ENCODE results near the gene KATNIP. TPM values are rescaled to one million over a fixed set of nuclear protein-coding genes. Genes with fewer than 3 reads are reported as not detected.

Gene KATNIP
- total RNA-seq, 1 experiment from 2014 or later = 19.0 TPM

DNA sequence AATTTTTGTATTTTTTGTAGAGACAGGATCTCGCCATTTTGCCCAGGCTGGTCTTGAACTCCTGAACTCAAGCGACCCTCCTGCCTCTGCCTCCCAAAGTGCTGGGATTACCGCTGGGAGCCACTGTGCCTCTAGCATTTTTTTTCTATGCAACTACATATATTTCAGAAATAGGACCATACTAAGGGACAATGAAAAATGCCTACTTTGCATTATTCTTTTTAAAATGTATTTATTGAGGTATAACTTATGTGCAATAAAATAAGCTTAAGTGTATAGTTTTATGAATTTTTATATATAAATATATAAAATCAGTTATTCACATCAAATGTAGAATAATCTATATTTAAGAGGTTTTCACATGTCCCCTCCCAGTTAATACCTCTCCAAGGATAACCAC, 38.1 kb downstream of the KATNIP start:
- intact Hi-C loops (cut with micrococcal nuclease) = no loop called here
- CTCF ChIA-PET = no interaction called here
- Histone ChIP-seq H3K4me3 (ENCODE audit: low read length) (no peak overlapping the region), H3K9ac (ENCODE audit: low read length) (no peak overlapping the region), H3K79me2 (ENCODE audit: low read length) (no peaks in the 10 kb centered on the region), H4K20me1 (ENCODE audit: low read length) (no peaks in the 10 kb centered on the region), H3K9me3 (ENCODE audit: low read length) (no peaks in the 10 kb centered on the region), H3K9me2 (replicated peaks; ENCODE audit: low read length) (no peaks in the 10 kb centered on the region), H3F3A (ENCODE audit: low read length, unreplicated experiment) (no peaks in the 10 kb centered on the region), H2AFZ (ENCODE audit: low read length) (no peak overlapping the region), H3K27ac (ENCODE audit: low read length) (no peak overlapping the region), H3K36me3 (ENCODE audit: low read depth, low read length) (no peaks in the 10 kb centered on the region), H3K4me1 (ENCODE audit: insufficient read depth, low read length) (no peaks in the 10 kb centered on the region), H3K27me3 (ENCODE audit: low read length) (no peaks in the 10 kb centered on the region), H3K4me2 (ENCODE audit: low read length) (no peak overlapping the region)
- no peak for TF ChIP-seq EZH2phosphoT487 (IDR thresholded peaks at IDR 0.05; ENCODE audit: borderline replicate concordance, low read length)
- TF ChIP-seq, protein P1, sequence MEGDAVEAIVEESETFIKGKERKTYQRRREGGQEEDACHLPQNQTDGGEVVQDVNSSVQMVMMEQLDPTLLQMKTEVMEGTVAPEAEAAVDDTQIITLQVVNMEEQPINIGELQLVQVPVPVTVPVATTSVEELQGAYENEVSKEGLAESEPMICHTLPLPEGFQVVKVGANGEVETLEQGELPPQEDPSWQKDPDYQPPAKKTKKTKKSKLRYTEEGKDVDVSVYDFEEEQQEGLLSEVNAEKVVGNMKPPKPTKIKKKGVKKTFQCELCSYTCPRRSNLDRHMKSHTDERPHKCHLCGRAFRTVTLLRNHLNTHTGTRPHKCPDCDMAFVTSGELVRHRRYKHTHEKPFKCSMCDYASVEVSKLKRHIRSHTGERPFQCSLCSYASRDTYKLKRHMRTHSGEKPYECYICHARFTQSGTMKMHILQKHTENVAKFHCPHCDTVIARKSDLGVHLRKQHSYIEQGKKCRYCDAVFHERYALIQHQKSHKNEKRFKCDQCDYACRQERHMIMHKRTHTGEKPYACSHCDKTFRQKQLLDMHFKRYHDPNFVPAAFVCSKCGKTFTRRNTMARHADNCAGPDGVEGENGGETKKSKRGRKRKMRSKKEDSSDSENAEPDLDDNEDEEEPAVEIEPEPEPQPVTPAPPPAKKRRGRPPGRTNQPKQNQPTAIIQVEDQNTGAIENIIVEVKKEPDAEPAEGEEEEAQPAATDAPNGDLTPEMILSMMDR (conservative IDR thresholded peaks at IDR 0.05; ENCODE audit: low read depth, low read length) = no peak
- no peak for TF ChIP-seq EZH2 (IDR thresholded peaks at IDR 0.05; ENCODE audit: low read length, unreplicated experiment)
- ATAC-seq (no peak), DNase-seq (no peak)
- POLR2A ChIA-PET (ENCODE audit: unreplicated experiment) = no interaction called here
- no TSS peak for BruUV-seq (replicated peaks)

DNA sequence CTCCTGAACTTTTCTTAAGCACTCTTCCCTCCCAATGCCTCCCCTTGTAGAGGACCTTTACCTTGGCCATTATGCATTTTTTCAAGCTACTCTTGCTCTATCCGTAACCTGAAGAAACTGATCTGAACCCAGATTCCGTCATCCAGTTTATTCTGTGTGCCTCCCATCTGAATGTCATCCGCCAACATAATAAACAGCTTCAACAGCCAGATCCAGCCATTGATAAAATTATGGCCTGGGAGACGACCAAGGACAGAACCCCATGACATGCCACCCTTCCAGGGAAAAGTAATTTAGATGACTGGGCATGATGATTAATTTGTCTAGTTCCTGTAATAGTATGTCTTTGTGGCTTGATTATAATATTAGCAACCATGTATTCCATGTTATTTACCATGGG, 41.9 kb downstream of the KATNIP start:
- BruUV-seq (replicated peaks) = no TSS peak
- Histone ChIP-seq H3K9ac (ENCODE audit: low read length) (no peak overlapping the region), H3K4me1 (ENCODE audit: insufficient read depth, low read length) (no peaks in the 10 kb centered on the region), H3K36me3 (ENCODE audit: low read depth, low read length) (no peaks in the 10 kb centered on the region), H3K79me2 (ENCODE audit: low read length) (no peaks in the 10 kb centered on the region), H2AFZ (ENCODE audit: low read length) (no peak overlapping the region), H3K4me2 (ENCODE audit: low read length) (no peak overlapping the region), H3K27ac (ENCODE audit: low read length) (no peak overlapping the region), H3K27me3 (ENCODE audit: low read length) (no peaks in the 10 kb centered on the region), H3F3A (ENCODE audit: low read length, unreplicated experiment) (no peaks in the 10 kb centered on the region), H3K4me3 (ENCODE audit: low read length) (no peak overlapping the region), H4K20me1 (ENCODE audit: low read length) (no peaks in the 10 kb centered on the region), H3K9me2 (replicated peaks; ENCODE audit: low read length) (no peaks in the 10 kb centered on the region), H3K9me3 (ENCODE audit: low read length) (no peaks in the 10 kb centered on the region)
- intact Hi-C loops (cut with micrococcal nuclease) = no loop called here
- ATAC-seq (no peak), DNase-seq (no peak)
- ChIA-PET CTCF (no interaction called here), POLR2A (ENCODE audit: unreplicated experiment) (no interaction called here)
- TF ChIP-seq EZH2phosphoT487 (IDR thresholded peaks at IDR 0.05; ENCODE audit: borderline replicate concordance, low read length) (no peak), EZH2 (IDR thresholded peaks at IDR 0.05; ENCODE audit: low read length, unreplicated experiment) (no peak)
- TF ChIP-seq, protein P1 (conservative IDR thresholded peaks at IDR 0.05; ENCODE audit: low read depth, low read length) = no peak

DNA sequence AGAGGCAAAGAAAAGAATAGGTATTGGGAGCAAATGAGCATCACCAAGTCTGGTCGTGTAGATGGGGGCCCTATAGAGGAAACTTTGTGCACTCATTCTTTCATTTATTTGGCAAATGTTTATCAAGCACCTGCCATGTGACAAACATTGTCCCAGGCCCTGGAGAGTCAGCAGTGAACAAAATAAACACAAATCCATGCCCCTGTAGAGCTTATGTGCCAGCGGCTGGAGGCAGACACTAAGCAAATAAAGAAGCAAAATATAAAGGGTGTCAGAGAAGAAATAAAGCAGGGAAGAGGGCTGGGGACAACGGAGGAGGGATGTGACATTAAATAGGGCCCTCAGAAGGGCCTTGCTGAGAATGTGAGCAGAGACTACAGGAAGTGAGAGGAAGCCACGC, 45.5 kb downstream of the KATNIP start:
- no peaks in the 10 kb centered on the region for H3F3A ChIP-seq (ENCODE audit: low read length, unreplicated experiment)
- no peaks in the 10 kb centered on the region for H3K9me2 ChIP-seq (replicated peaks; ENCODE audit: low read length)
- no peak overlapping the region for H3K4me2 ChIP-seq (ENCODE audit: low read length)
- no peaks in the 10 kb centered on the region for H3K4me1 ChIP-seq (ENCODE audit: insufficient read depth, low read length)
- ATAC-seq (no peak), DNase-seq (no peak)
- H3K27ac ChIP-seq (ENCODE audit: low read length) = no peak overlapping the region
- no peak overlapping the region for H3K9ac ChIP-seq (ENCODE audit: low read length)
- no TSS peak for BruUV-seq (replicated peaks)
- no peaks in the 10 kb centered on the region for H3K79me2 ChIP-seq (ENCODE audit: low read length)
- no peak overlapping the region for H3K4me3 ChIP-seq (ENCODE audit: low read length)
- intact Hi-C loops (cut with micrococcal nuclease) = no loop called here
- ChIA-PET POLR2A (ENCODE audit: unreplicated experiment) (no interaction called here), CTCF (no interaction called here)
- H3K27me3 ChIP-seq (ENCODE audit: low read length) = no peaks in the 10 kb centered on the region
- H3K9me3 ChIP-seq (ENCODE audit: low read length) = no peaks in the 10 kb centered on the region
- no peaks in the 10 kb centered on the region for H3K36me3 ChIP-seq (ENCODE audit: low read depth, low read length)
- TF ChIP-seq EZH2phosphoT487 (IDR thresholded peaks at IDR 0.05; ENCODE audit: borderline replicate concordance, low read length) (no peak), EZH2 (IDR thresholded peaks at IDR 0.05; ENCODE audit: low read length, unreplicated experiment) (no peak)
- TF ChIP-seq, protein P1 (conservative IDR thresholded peaks at IDR 0.05; ENCODE audit: low read depth, low read length) = no peak
- no peak overlapping the region for H2AFZ ChIP-seq (ENCODE audit: low read length)
- H4K20me1 ChIP-seq (ENCODE audit: low read length) = no peaks in the 10 kb centered on the region
